Astrocyte (in vitro differentiated cells and primary cell): ENCODE measurements around the gene ANGEL2.

Experiments used
- EZH2 ChIP-seq: IDR thresholded peaks from 2 replicates; pipeline ENCODE4 v1.6.1; 2012; ENCODE audit warnings: mild to moderate bottlenecking, low read length, inconsistent platforms; ENCODE audit not compliant: insufficient read depth
- TF ChIP-seq, protein P1 (sequence below): IDR thresholded peaks from 2 replicates; pipeline ENCODE4 v1.5.1; 2011; ENCODE audit warnings: low read depth, mild to moderate bottlenecking, inconsistent platforms, low read length, moderate library complexity; ENCODE audit not compliant: insufficient read depth

DNA sequence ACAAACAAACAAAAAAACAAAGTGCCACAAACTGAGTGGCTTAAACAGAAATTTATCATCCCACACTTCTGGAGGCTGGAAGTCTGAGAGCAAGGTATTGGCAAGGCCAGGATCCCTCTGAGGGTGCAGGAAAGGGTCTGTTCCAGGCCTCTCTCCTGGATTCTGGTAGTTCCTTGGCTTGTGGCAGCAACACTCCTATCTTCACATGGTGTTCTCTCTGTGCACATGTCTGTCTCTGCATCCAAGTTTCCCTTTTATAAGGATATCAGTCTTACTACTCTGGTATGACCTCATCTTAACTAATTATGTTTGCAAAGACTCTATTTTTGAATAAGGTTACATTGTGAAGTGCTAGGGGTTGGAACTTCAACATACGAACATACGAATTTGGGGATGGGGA, 70.6 kb downstream of the ANGEL2 start:
- TF ChIP-seq, protein P1, sequence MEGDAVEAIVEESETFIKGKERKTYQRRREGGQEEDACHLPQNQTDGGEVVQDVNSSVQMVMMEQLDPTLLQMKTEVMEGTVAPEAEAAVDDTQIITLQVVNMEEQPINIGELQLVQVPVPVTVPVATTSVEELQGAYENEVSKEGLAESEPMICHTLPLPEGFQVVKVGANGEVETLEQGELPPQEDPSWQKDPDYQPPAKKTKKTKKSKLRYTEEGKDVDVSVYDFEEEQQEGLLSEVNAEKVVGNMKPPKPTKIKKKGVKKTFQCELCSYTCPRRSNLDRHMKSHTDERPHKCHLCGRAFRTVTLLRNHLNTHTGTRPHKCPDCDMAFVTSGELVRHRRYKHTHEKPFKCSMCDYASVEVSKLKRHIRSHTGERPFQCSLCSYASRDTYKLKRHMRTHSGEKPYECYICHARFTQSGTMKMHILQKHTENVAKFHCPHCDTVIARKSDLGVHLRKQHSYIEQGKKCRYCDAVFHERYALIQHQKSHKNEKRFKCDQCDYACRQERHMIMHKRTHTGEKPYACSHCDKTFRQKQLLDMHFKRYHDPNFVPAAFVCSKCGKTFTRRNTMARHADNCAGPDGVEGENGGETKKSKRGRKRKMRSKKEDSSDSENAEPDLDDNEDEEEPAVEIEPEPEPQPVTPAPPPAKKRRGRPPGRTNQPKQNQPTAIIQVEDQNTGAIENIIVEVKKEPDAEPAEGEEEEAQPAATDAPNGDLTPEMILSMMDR, result no peak
- no peak for TF ChIP-seq EZH2
